Loucy (cell line): ENCODE results near the gene SP110.

Experiments used
- H2AFZ ChIP-seq: fragments of 200-600 bp; sonication (generic); 2 replicates; pipeline ENCODE4 v1.6.0; 2016; ENCODE audit warnings: antibody characterized with exemption, mild to moderate bottlenecking, low read length, moderate library complexity
- H3F3A ChIP-seq: fragments of 200-600 bp; 2 replicates; pipeline ENCODE4 v1.6.0; 2016; ENCODE audit warnings: antibody characterized with exemption, low read depth, mild to moderate bottlenecking
- H3K27me3 ChIP-seq: fragments of 200-600 bp; sonication (generic); 2 replicates; pipeline ENCODE4 v1.6.1; 2014; ENCODE audit warnings: low read length, mild to moderate bottlenecking; ENCODE audit not compliant: insufficient read depth, poor library complexity, severe bottlenecking
- H3K36me3 ChIP-seq: fragments of 200-600 bp; sonication (generic); 2 replicates; pipeline ENCODE4 v1.6.1; 2016; ENCODE audit warnings: low read length; ENCODE audit not compliant: insufficient read depth
- H3K4me1 ChIP-seq: fragments of 200-600 bp; sonication (generic); 2 replicates; pipeline ENCODE4 v1.5.1; 2014; ENCODE audit warnings: low read length, mild to moderate bottlenecking; ENCODE audit not compliant: insufficient read depth, poor library complexity, severe bottlenecking
- H3K4me2 ChIP-seq: fragments of 200-600 bp; sonication (generic); 2 replicates; pipeline ENCODE4 v1.6.0; 2014; ENCODE audit warnings: antibody characterized with exemption, low read length, low read depth, mild to moderate bottlenecking; ENCODE audit not compliant: poor library complexity, severe bottlenecking
- H3K4me3 ChIP-seq: fragments of 200-600 bp; sonication (generic); 2 replicates; pipeline ENCODE4 v1.5.1; 2014; ENCODE audit warnings: low read length, mild to moderate bottlenecking, mixed read lengths; ENCODE audit not compliant: poor library complexity, severe bottlenecking
- H3K79me2 ChIP-seq: fragments of 200-600 bp; sonication (generic); 2 replicates; pipeline ENCODE4 v1.6.1; 2014; ENCODE audit warnings: low read length; ENCODE audit not compliant: insufficient read depth
- H3K9ac ChIP-seq: fragments of 200-600 bp; sonication (generic); 2 replicates; pipeline ENCODE4 v1.6.0; 2014; ENCODE audit warnings: mild to moderate bottlenecking, low read depth, low read length, moderate library complexity; ENCODE audit not compliant: poor library complexity, severe bottlenecking
- H3K9me2 ChIP-seq: fragments of 200-600 bp; sonication (generic); replicated peaks from 2 replicates; pipeline ENCODE4 v1.6.1; 2016; ENCODE audit warnings: low read depth, low read length, mixed read lengths
- H3K9me3 ChIP-seq: fragments of 200-600 bp; sonication (generic); 2 replicates; pipeline ENCODE4 v1.6.1; 2014; ENCODE audit warnings: mild to moderate bottlenecking, antibody characterized with exemption, low read length, low read depth; ENCODE audit not compliant: insufficient read depth
- H4K20me1 ChIP-seq: fragments of 200-600 bp; sonication (generic); 2 replicates; pipeline ENCODE4 v1.6.0; 2014; ENCODE audit warnings: antibody characterized with exemption, low read length, mild to moderate bottlenecking; ENCODE audit not compliant: insufficient read depth, poor library complexity, severe bottlenecking
- CTCF ChIP-seq: fragments of 200-600 bp; sonication (generic); conservative IDR thresholded peaks from 2 replicates; pipeline ENCODE4 v1.5.1; 2014; ENCODE audit warnings: mild to moderate bottlenecking, antibody characterized with exemption, low read length
- EZH2phosphoT487 ChIP-seq: fragments of 200-600 bp; IDR thresholded peaks from 2 replicates; pipeline ENCODE4 v1.6.1; 2018; ENCODE audit warnings: antibody characterized with exemption, mild to moderate bottlenecking, moderate library complexity, borderline replicate concordance

SP110 gene

GRCh38 chr2:230181195-230181594, 38.6 kb downstream of the SP110 start:
- no peak for TF ChIP-seq EZH2phosphoT487
- TF ChIP-seq CTCF: no peak
- no peak overlapping the region for H3K4me2 ChIP-seq
- no peaks in the 10 kb centered on the region for H3K9me3 ChIP-seq
- no peak overlapping the region for H2AFZ ChIP-seq
- H3K4me1 ChIP-seq: no peaks in the 10 kb centered on the region
- H3K9ac ChIP-seq: no peak overlapping the region
- no peaks in the 10 kb centered on the region for H3K27me3 ChIP-seq
- no peak overlapping the region for H3K4me3 ChIP-seq
- no peaks in the 10 kb centered on the region for H3K79me2 ChIP-seq
- H4K20me1 ChIP-seq: no peaks in the 10 kb centered on the region
- no peaks in the 10 kb centered on the region; the same call in 1 of the 2 replicates for H3F3A ChIP-seq
- H3K9me2 ChIP-seq: no peaks in the 10 kb centered on the region
- H3K36me3 ChIP-seq: peaks cover 11% of the 10 kb centered on the region; the same call in 1 of the 2 replicates

GRCh38 chr2:230179907-230180306, 39.9 kb downstream of the SP110 start:
- H2AFZ ChIP-seq: no peak overlapping the region
- no peaks in the 10 kb centered on the region for H3K79me2 ChIP-seq
- H3K4me2 ChIP-seq: no peak overlapping the region
- H3K9me2 ChIP-seq: no peaks in the 10 kb centered on the region
- H4K20me1 ChIP-seq: no peaks in the 10 kb centered on the region
- H3K4me3 ChIP-seq: no peak overlapping the region
- H3F3A ChIP-seq: no peaks in the 10 kb centered on the region
- TF ChIP-seq CTCF (no peak), EZH2phosphoT487 (no peak)
- H3K4me1 ChIP-seq: no peaks in the 10 kb centered on the region
- peaks cover 11% of the 10 kb centered on the region; the same call in 1 of the 2 replicates for H3K36me3 ChIP-seq
- no peaks in the 10 kb centered on the region for H3K27me3 ChIP-seq
- no peak overlapping the region for H3K9ac ChIP-seq
- H3K9me3 ChIP-seq: no peaks in the 10 kb centered on the region

DNA sequence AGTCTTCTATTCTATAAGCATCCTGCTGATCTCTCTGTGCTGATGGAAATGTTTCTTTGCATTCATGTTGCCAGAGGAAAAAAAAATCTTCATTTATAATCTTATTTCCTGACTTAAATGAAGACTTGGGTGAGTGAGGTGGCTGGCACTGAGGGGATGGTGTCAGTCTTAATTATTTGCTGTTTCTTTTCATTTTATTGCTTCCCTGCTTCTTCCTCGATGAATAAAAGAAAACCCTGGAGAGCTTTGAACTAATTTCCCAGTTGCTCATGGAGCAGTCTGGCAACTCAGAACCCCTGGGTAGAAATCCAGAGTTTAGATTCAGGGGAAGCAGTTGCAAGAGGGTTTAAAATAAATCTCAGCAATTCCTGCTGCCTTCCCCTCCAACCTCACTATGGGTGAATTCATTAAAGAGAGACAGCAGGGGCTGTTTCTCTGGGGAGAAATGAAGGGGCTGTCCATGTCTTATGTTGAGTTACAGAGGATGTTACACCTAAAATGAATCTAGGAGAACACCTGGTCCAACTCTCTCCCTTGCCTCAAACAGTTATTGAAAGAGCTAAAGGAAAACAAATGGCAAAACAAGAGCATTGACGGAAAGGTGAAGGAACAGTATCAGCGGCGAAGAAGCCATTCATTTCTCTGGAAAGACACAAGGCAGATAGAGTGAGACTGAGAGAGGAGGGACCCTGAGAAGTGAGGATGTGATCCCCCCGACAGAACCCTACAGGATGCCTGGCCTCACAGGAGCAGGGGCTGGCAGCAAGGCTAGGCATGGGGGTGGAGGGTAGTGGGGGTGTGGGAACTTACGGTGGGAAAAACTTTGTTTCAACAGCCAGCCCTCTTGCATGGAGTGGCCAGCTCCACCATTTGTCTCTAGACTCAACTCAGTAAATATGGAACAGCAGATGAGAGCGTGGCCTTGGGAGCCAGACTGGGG, 41.0 kb downstream of the SP110 start:
- H3K79me2 ChIP-seq: no peaks in the 10 kb centered on the region
- H3F3A ChIP-seq: no peaks in the 10 kb centered on the region
- H3K36me3 ChIP-seq: peaks cover 11% of the 10 kb centered on the region; the same call in 1 of the 2 replicates
- H3K9me3 ChIP-seq: no peaks in the 10 kb centered on the region
- H4K20me1 ChIP-seq: no peaks in the 10 kb centered on the region
- H3K27me3 ChIP-seq: peaks cover 8% of the 10 kb centered on the region
- H3K4me3 ChIP-seq: no peak overlapping the region
- H2AFZ ChIP-seq: no peak overlapping the region
- no peaks in the 10 kb centered on the region for H3K9me2 ChIP-seq
- no peaks in the 10 kb centered on the region for H3K4me1 ChIP-seq
- TF ChIP-seq EZH2phosphoT487: no peak
- H3K9ac ChIP-seq: no peak overlapping the region
- H3K4me2 ChIP-seq: no peak overlapping the region

- H3K36me3 ChIP-seq: peaks cover 11% of the 10 kb centered on the region; the same call in 1 of the 2 replicates
Measured at GRCh38 chr2:230176996-230177395, 42.8 kb downstream of the SP110 start.

More at GRCh38 chr2:230176996-230177395, 42.8 kb downstream of the SP110 start:
- TF ChIP-seq EZH2phosphoT487 (no peak), CTCF (no peak)
- Histone ChIP-seq H3K9ac (no peak overlapping the region), H3F3A (no peaks in the 10 kb centered on the region), H3K9me2 (no peaks in the 10 kb centered on the region), H4K20me1 (no peaks in the 10 kb centered on the region), H3K27me3 (peaks cover 26% of the 10 kb centered on the region), H3K4me2 (no peak overlapping the region), H2AFZ (no peak overlapping the region), H3K79me2 (no peaks in the 10 kb centered on the region), H3K4me1 (no peaks in the 10 kb centered on the region), H3K4me3 (no peak overlapping the region), H3K9me3 (no peaks in the 10 kb centered on the region)
